HEK293T (cell line): ENCODE measurements around the gene SLC24A1.

Experiments
- CTCF ChIA-PET: fragments of 350-600 bp; formaldehyde crosslinking; extraction: SDS; loops from one replicate; lab custom pipeline; 2021; ENCODE audit warnings: antibody characterized with exemption, inconsistent platforms; lab: Yijun Ruan, JAX
- POLR2A ChIA-PET: fragments of 350-600 bp; formaldehyde crosslinking; extraction: SDS; loops from one replicate; lab custom pipeline; 2020; ENCODE audit warnings: antibody characterized with exemption, inconsistent platforms; lab: Yijun Ruan, JAX
- DNase-seq: peaks from one replicate; pipeline ENCODE4 v3.0.0; 2012; ENCODE audit warnings: mixed read lengths; ENCODE audit errors: extremely low spot score
- ARNT ChIP-seq: fragments of 450-650 bp; IDR thresholded peaks from 2 replicates; pipeline ENCODE4 v1.6.1; 2017; ENCODE audit warnings: mild to moderate bottlenecking
- BHLHE40 ChIP-seq: fragments of 450-650 bp; IDR thresholded peaks from 2 replicates; pipeline ENCODE4 v1.6.1; 2016; ENCODE audit warnings: mild to moderate bottlenecking, moderate library complexity, borderline replicate concordance
- CTBP1 ChIP-seq: fragments of 450-650 bp; IDR thresholded peaks from 2 replicates; pipeline ENCODE4 v1.6.1; 2016; ENCODE audit warnings: borderline replicate concordance
- ELF4 ChIP-seq: fragments of 450-650 bp; IDR thresholded peaks from 2 replicates; pipeline ENCODE4 v1.6.1; 2017; ENCODE audit warnings: antibody characterized with exemption
- FOXA1 ChIP-seq: fragments of 450-650 bp; IDR thresholded peaks from 2 replicates; pipeline ENCODE4 v1.6.1; 2016; ENCODE audit warnings: mild to moderate bottlenecking
- FOXK2 ChIP-seq: fragments of 450-650 bp; IDR thresholded peaks from 2 replicates; pipeline ENCODE4 v1.6.1; 2016; ENCODE audit warnings: mild to moderate bottlenecking
- FOXM1 ChIP-seq: fragments of 450-650 bp; IDR thresholded peaks from 2 replicates; pipeline ENCODE4 v1.6.1; 2017; ENCODE audit warnings: mild to moderate bottlenecking, borderline replicate concordance
- HDGF ChIP-seq: fragments of 450-650 bp; IDR thresholded peaks from 2 replicates; pipeline ENCODE4 v1.6.1; 2017; ENCODE audit warnings: antibody characterized with exemption, borderline replicate concordance
- L3MBTL2 ChIP-seq: fragments of 450-650 bp; conservative IDR thresholded peaks from 2 replicates; pipeline ENCODE4 v1.6.1; 2016; ENCODE audit warnings: mild to moderate bottlenecking
- LEF1 ChIP-seq: fragments of 450-650 bp; IDR thresholded peaks from 2 replicates; pipeline ENCODE4 v1.6.1; 2017; ENCODE audit warnings: mild to moderate bottlenecking, borderline replicate concordance
- NFRKB ChIP-seq: fragments of 450-650 bp; IDR thresholded peaks from 2 replicates; pipeline ENCODE4 v1.6.1; 2016; ENCODE audit warnings: mild to moderate bottlenecking, moderate library complexity
- PKNOX1 ChIP-seq: fragments of 450-650 bp; IDR thresholded peaks from 2 replicates; pipeline ENCODE4 v1.6.1; 2016
- SP1 ChIP-seq: fragments of 450-650 bp; IDR thresholded peaks from 2 replicates; pipeline ENCODE4 v1.6.1; 2017
- SUZ12 ChIP-seq: fragments of 450-650 bp; IDR thresholded peaks from 2 replicates; pipeline ENCODE4 v1.6.1; 2016; ENCODE audit warnings: mild to moderate bottlenecking
- TARDBP ChIP-seq: fragments of 450-650 bp; IDR thresholded peaks from 2 replicates; pipeline ENCODE4 v1.6.1; 2016
- ZNF384 ChIP-seq: fragments of 450-650 bp; IDR thresholded peaks from 2 replicates; pipeline ENCODE4 v1.6.1; 2016

SLC24A1 gene

DNA sequence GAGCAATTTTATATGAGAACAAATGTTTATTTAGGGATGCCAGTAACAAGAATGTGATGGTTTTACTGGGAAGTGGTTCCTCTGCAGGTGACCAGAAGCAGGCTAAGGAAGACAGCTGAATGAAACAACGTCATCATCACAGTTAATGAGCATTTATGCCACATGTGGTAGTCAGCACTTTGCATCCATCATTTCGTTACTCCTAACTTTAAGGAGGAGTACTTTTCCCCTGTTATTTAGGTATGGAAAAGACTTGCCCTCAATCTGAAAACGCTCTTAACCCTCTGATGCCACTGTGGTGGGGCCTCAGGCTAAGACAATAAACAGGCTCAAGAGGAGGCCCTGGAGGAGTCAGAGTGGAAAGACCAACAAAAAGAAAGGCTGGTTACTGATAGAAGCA is 42.0 kb upstream of the SLC24A1 start:
- POLR2A ChIA-PET: interaction anchor here (0.6 to 1.5 kb wide), 2 partner anchors 31 to 49 kb away, joined by 4 to 6 read pairs; partner anchors contain the start of genes HACD3 and INTS14
- CTCF ChIA-PET: no interaction called here
- DNase-seq: no peak
- TF ChIP-seq ELF4: no peak
- TF ChIP-seq SP1: no peak
- no peak for TF ChIP-seq L3MBTL2
- TF ChIP-seq PKNOX1: no peak
- TF ChIP-seq CTBP1: no peak
- no peak for TF ChIP-seq NFRKB
- no peak for TF ChIP-seq BHLHE40
- TF ChIP-seq ARNT: no peak
- no peak for TF ChIP-seq ZNF384
- no peak for TF ChIP-seq FOXK2
- no peak for TF ChIP-seq FOXA1
- no peak for TF ChIP-seq SUZ12
- no peak for TF ChIP-seq FOXM1
- no peak for TF ChIP-seq LEF1
- no peak for TF ChIP-seq HDGF
- TF ChIP-seq TARDBP: no peak

GRCh38 chr15:65580287-65580686 is 41.5 kb upstream of the SLC24A1 start:
- no peak for DNase-seq
- TF ChIP-seq ELF4: no peak
- TF ChIP-seq SUZ12: no peak
- CTCF ChIA-PET: no interaction called here
- POLR2A ChIA-PET: interaction anchor here (1.1 kb wide), 1 partner anchor 49 kb away, joined by 5 read pairs; no protein-coding TSS in a partner anchor

GRCh38 chr15:65583701-65584100 is 38.0 kb upstream of the SLC24A1 start:
- POLR2A ChIA-PET: no interaction called here
- CTCF ChIA-PET: no interaction called here
- no peak for DNase-seq
- TF ChIP-seq ELF4: no peak
- TF ChIP-seq BHLHE40: no peak
- no peak for TF ChIP-seq CTBP1
- no peak for TF ChIP-seq TARDBP
- no peak for TF ChIP-seq LEF1

DNA sequence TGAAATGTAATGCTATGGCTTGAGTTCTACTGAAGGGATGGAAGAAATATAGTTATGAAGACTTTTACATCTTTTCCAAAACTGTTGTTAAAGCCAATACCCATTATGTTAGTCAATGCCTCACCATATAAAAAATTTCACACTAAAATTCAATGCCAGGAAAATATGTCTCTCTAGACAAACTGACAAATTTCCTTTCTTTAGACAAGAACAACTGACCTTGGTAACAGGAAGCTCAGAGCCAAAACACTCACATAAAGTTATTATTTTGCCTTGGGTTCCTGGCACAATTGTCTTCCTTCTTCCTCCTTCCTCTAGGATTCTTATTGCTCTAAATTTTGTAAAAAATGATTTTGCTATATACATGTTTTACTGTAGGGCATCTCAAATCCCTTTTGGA is 37.5 kb upstream of the SLC24A1 start:
- TF ChIP-seq FOXK2 (no peak), NFRKB (no peak), L3MBTL2 (no peak), ARNT (no peak), SP1 (no peak), HDGF (no peak)
- CTCF ChIA-PET: no interaction called here
- DNase-seq: no peak
- POLR2A ChIA-PET: no interaction called here

- POLR2A ChIA-PET: no interaction called here
Observed at GRCh38 chr15:65587094-65587493, 34.6 kb upstream of the SLC24A1 start.

GRCh38 chr15:65595960-65596359 is 25.8 kb upstream of the SLC24A1 start:
- DNase-seq: no peak
- ChIA-PET POLR2A (interaction anchor here (4.1 kb wide), 1 partner anchor 15 kb away, joined by 19 read pairs; the partner anchor contains the start of gene INTS14), CTCF (interaction anchor here (1.0 kb wide), 2 partner anchors 57 to 387 kb away, joined by 3 read pairs; no protein-coding TSS in a partner anchor)
- TF ChIP-seq ARNT (no peak), FOXA1 (no peak), FOXK2 (no peak), TARDBP (no peak), L3MBTL2 (no peak), HDGF (no peak), CTBP1 (no peak), BHLHE40 (no peak), SP1 (no peak), ZNF384 (no peak), PKNOX1 (no peak), NFRKB (no peak), FOXM1 (no peak), SUZ12 (no peak), ELF4 (no peak), LEF1 (no peak)

More at GRCh38 chr15:65587094-65587493, 34.6 kb upstream of the SLC24A1 start:
- TF ChIP-seq SP1: no peak
- TF ChIP-seq ZNF384: no peak
- TF ChIP-seq PKNOX1: no peak
- no peak for TF ChIP-seq ARNT
- TF ChIP-seq FOXK2: no peak
- TF ChIP-seq ELF4: no peak
- TF ChIP-seq NFRKB: no peak
- TF ChIP-seq FOXA1: no peak
- no peak for TF ChIP-seq BHLHE40
- no peak for TF ChIP-seq LEF1
- no peak for TF ChIP-seq HDGF
- no peak for TF ChIP-seq FOXM1
- no peak for TF ChIP-seq CTBP1
- no peak for TF ChIP-seq SUZ12
- no peak for TF ChIP-seq L3MBTL2
- TF ChIP-seq TARDBP: no peak
- CTCF ChIA-PET: no interaction called here
- DNase-seq: no peak
